OCI-LY7 (cell line): ENCODE measurements around the gene ACTR3. TPM values are rescaled to one million over a fixed set of nuclear protein-coding genes. Genes with fewer than 3 reads are reported as not detected.

Experiments used
- BruUV-seq: library from RNA; stranded (reverse); fragments of 400-500 nt; replicated peaks from 2 replicates; lab custom pipeline; 2021; lab: Mats Ljungman, UMichigan
- CTCF ChIA-PET: fragments of 300-600 bp; sonication (Branson Sonifier 250); formaldehyde crosslinking; loops from one replicate; lab custom pipeline; 2022; ENCODE audit warnings: antibody characterized with exemption; ENCODE audit not compliant: unreplicated experiment; lab: Charles Lee
- POLR2A ChIA-PET: fragments of 300-600 bp; sonication (Branson Sonifier 250); formaldehyde crosslinking; loops from one replicate; lab custom pipeline; 2022; ENCODE audit warnings: antibody characterized with exemption; lab: Charles Lee
- DNase-seq: peaks from one replicate; pipeline ENCODE4 v3.0.0-alpha.2; 2015; ENCODE audit warnings: low spot score
- H2AFZ ChIP-seq: fragments of 200-600 bp; sonication (generic), shearing (Covaris generic); 2 replicates; pipeline ENCODE4 v1.6.1; 2014; ENCODE audit warnings: mild to moderate bottlenecking, antibody characterized with exemption, low read length, moderate library complexity
- H3K27ac ChIP-seq: fragments of 200-600 bp; sonication (generic); 2 replicates; pipeline ENCODE4 v1.5.1; 2014; ENCODE audit warnings: mixed run types, low read depth, mild to moderate bottlenecking, moderate library complexity, low read length, inconsistent platforms; ENCODE audit not compliant: poor library complexity, severe bottlenecking
- H3K36me3 ChIP-seq: fragments of 200-600 bp; sonication (generic); 2 replicates; pipeline ENCODE4 v1.6.1; 2014; ENCODE audit warnings: mild to moderate bottlenecking, antibody characterized with exemption, low read length, moderate library complexity, mixed read lengths; ENCODE audit not compliant: insufficient read depth
- H3K4me1 ChIP-seq: fragments of 200-600 bp; sonication (generic); 2 replicates; pipeline ENCODE4 v1.5.1; 2014; ENCODE audit warnings: mild to moderate bottlenecking, low read length; ENCODE audit not compliant: insufficient read depth, poor library complexity, severe bottlenecking
- H3K4me2 ChIP-seq: fragments of 200-600 bp; sonication (generic); 2 replicates; pipeline ENCODE4 v1.6.1; 2014; ENCODE audit warnings: mild to moderate bottlenecking, low read length
- H3K4me3 ChIP-seq: fragments of 200-600 bp; sonication (generic); 2 replicates; pipeline ENCODE4 v1.5.1; 2014; ENCODE audit warnings: mild to moderate bottlenecking, low read depth, low read length; ENCODE audit not compliant: poor library complexity, severe bottlenecking
- H3K79me2 ChIP-seq: fragments of 200-600 bp; sonication (generic); 2 replicates; pipeline ENCODE4 v1.6.1; 2016; ENCODE audit warnings: low read depth, mild to moderate bottlenecking, low read length, moderate library complexity, mixed read lengths; ENCODE audit not compliant: insufficient read depth
- H3K9me2 ChIP-seq: fragments of 200-600 bp; sonication (generic); 2 replicates; pipeline ENCODE4 v1.6.1; 2016; ENCODE audit warnings: mild to moderate bottlenecking, low read length, mixed read lengths; ENCODE audit not compliant: insufficient read depth
- H3K9me3 ChIP-seq: fragments of 200-600 bp; sonication (generic); 2 replicates; pipeline ENCODE4 v1.6.1; 2014; ENCODE audit warnings: mild to moderate bottlenecking, mixed run types, low read length, mixed read lengths
- H4K20me1 ChIP-seq: fragments of 200-600 bp; sonication (generic); 2 replicates; pipeline ENCODE4 v1.6.1; 2014; ENCODE audit warnings: mild to moderate bottlenecking, antibody characterized with exemption, low read length, moderate library complexity, mixed read lengths; ENCODE audit not compliant: insufficient read depth
- EZH2phosphoT487 ChIP-seq: fragments of 200-600 bp; sonication (generic); IDR thresholded peaks from 2 replicates; pipeline ENCODE4 v1.6.1; 2018; ENCODE audit warnings: low read depth, borderline replicate concordance, mild to moderate bottlenecking, mixed run types, antibody characterized with exemption, low read length, moderate library complexity, mixed read lengths
- intact Hi-C: fragments of 100-400 bp; cut with micrococcal nuclease; formaldehyde crosslinking; loops from one replicate; pipeline ENCODE4 v1.10.0; 2022; ENCODE audit not compliant: unreplicated experiment
- total RNA-seq, 2 experiments: library from RNA; depleted of rRNA in 1 of 2; stranded (reverse); fragments of >200 nt in 1 of 2; shearing (Covaris generic) in 1 of 2; gene quantifications; 2 replicates each; pipeline ENCODE4 v1.2.3, GENCODE V29; 2014 to 2022
- TF ChIP-seq, protein P1 (sequence below): fragments of 200-600 bp; sonication (generic); conservative IDR thresholded peaks from 2 replicates; pipeline ENCODE4 v1.5.1; 2014; ENCODE audit warnings: mild to moderate bottlenecking, antibody characterized with exemption, low read length, moderate library complexity, mixed read lengths

The ACTR3 gene
- total RNA-seq, 2 experiments from 2014 or later = 192 to 320 TPM

DNA sequence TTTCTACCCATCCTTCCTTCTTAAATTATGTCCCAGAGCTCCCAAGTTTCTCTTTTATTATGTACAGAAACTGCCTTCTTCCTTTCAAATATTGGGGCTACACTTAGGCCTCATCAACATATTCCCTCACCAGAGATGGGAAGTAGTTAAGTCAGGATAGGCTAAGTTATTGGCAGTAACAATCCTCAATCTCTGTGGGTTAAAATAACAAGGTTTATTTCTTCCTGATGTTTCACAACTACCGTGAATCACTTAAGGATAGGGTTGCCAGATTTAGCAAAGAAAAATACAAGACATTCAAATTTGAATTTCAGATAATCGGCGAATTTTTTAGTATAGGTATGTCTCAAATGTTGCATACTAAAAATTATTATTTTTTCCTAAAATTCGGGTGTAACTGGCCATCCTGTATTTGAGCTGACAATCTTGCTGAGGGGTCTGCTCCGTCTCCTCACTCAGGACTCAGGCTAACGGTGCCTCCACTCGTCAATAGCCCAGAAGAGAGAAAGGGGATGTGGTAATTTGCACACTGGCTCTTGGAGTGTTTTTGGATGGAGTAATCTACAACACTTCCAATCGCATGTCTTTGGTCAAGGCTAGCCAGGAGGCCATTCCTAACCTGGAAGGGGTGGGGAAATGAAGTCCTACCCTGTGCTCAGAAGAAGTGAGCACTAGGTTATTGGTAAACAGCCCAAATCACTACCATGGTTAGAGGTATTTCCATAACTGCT lies 91.7 kb downstream of the ACTR3 start:
- H3K4me3 ChIP-seq = no peak overlapping the region
- no peaks in the 10 kb centered on the region for H3K4me1 ChIP-seq
- peaks cover 3% of the 10 kb centered on the region; the same call in 1 of the 2 replicates for H3K36me3 ChIP-seq
- H3K4me2 ChIP-seq = no peak overlapping the region
- TF ChIP-seq, protein P1, sequence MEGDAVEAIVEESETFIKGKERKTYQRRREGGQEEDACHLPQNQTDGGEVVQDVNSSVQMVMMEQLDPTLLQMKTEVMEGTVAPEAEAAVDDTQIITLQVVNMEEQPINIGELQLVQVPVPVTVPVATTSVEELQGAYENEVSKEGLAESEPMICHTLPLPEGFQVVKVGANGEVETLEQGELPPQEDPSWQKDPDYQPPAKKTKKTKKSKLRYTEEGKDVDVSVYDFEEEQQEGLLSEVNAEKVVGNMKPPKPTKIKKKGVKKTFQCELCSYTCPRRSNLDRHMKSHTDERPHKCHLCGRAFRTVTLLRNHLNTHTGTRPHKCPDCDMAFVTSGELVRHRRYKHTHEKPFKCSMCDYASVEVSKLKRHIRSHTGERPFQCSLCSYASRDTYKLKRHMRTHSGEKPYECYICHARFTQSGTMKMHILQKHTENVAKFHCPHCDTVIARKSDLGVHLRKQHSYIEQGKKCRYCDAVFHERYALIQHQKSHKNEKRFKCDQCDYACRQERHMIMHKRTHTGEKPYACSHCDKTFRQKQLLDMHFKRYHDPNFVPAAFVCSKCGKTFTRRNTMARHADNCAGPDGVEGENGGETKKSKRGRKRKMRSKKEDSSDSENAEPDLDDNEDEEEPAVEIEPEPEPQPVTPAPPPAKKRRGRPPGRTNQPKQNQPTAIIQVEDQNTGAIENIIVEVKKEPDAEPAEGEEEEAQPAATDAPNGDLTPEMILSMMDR = no peak
- no peak for TF ChIP-seq EZH2phosphoT487
- H3K27ac ChIP-seq = no peak overlapping the region
- no peak overlapping the region for H2AFZ ChIP-seq
- 0 out of 2 replicates have a peak, but pooled peaks cover 4% of the 10 kb centered on the region for H3K9me3 ChIP-seq
- intact Hi-C loops = no loop called here
- no peaks in the 10 kb centered on the region for H4K20me1 ChIP-seq
- ChIA-PET CTCF (no interaction called here), POLR2A (no interaction called here)
- H3K79me2 ChIP-seq = no peaks in the 10 kb centered on the region
- H3K9me2 ChIP-seq = no peaks in the 10 kb centered on the region
- no peak for DNase-seq
- no TSS peak for BruUV-seq

DNA sequence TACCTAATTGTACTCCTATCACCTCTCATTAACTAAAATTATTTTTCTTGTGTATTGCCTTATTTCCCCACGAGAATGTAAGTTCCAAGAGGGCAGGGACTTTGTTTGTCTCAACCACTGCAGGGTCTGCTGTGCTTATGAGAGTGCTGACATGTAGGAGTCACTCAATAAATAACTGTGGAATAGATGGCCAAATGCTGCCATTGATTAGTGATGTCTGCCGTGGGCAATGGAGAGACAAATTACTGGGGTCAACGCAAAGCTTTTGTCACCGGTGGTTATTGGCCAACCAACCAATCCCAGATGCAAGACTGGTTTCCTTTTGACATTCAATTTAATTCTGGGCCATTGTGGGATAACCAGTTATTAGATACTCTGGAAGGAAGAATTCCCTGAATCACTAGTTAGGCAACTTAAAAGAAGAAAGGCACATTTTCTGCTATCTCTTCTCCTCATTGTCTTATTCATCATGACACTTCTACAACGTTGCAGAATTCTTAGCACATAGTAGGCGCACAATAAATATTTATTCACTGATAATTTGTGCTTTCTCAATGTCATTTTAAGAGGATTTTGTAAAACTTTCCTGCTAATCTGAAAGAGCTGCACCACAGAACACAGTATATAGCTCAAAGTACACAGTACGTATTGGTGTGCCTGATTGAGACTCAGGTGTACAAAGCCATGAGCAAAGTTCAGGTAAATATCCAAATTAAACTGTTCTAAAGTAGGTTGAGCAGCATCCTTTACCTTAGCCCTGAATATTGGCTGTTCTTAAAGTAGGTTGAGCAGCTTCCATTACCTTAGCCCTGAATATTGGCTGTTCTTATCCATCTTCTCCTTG lies 95.9 kb downstream of the ACTR3 start:
- Histone ChIP-seq H2AFZ (no peak overlapping the region), H3K36me3 (no peaks in the 10 kb centered on the region), H3K4me3 (no peak overlapping the region), H3K9me2 (no peaks in the 10 kb centered on the region), H3K4me1 (no peaks in the 10 kb centered on the region), H3K27ac (no peak overlapping the region), H3K4me2 (no peak overlapping the region), H3K79me2 (no peaks in the 10 kb centered on the region), H3K9me3 (no peaks in the 10 kb centered on the region), H4K20me1 (no peaks in the 10 kb centered on the region)
- ChIA-PET POLR2A (interaction anchor here (0.7 kb wide), 1 partner anchor 13 kb away, joined by 3 read pairs; no protein-coding TSS in a partner anchor), CTCF (no interaction called here)
- BruUV-seq = no TSS peak
- TF ChIP-seq EZH2phosphoT487 = no peak
- TF ChIP-seq, protein P1 = no peak
- intact Hi-C loops = no loop called here
- DNase-seq = no peak
